Activated T-cell treated with anti-CD3 and anti-CD28 coated beads for 48 hours (primary cell): ENCODE data around the gene NR4A3.
"Not testable (repeated sequence)": the region's sequence is repeated elsewhere in the genome, so short reads cannot be mapped to it uniquely, and the experiment has no call there.

Experiments used
- DNase-seq: peaks from one replicate; pipeline ENCODE4 v3.0.0-alpha.2; 2020; ENCODE audit warnings: low read depth

Gene NR4A3

GRCh38 chr9:99834474-99834873 lies 12.8 kb downstream of the NR4A3 start:
- DNase-seq, result no peak

- DNase-seq, result no peak
Measured at GRCh38 chr9:99835142-99835541, 13.5 kb downstream of the NR4A3 start.

- DNase-seq, result no peak
Measured at GRCh38 chr9:99835581-99835980, 13.9 kb downstream of the NR4A3 start.

- DNase-seq, result no peak
Measured at GRCh38 chr9:99840072-99840471, 18.4 kb downstream of the NR4A3 start.

GRCh38 chr9:99845063-99845462 lies 23.4 kb downstream of the NR4A3 start:
- DNase-seq, result no peak

- DNase-seq, result no peak
Measured at GRCh38 chr9:99848447-99848846, 26.8 kb downstream of the NR4A3 start.

- no peak for DNase-seq
Measured at GRCh38 chr9:99850736-99851499, 29.2 kb downstream of the NR4A3 start.

GRCh38 chr9:99851500-99851822 lies 29.8 kb downstream of the NR4A3 start:
- DNase-seq, result no peak

GRCh38 chr9:99852617-99853016 lies 30.9 kb downstream of the NR4A3 start:
- DNase-seq, result no peak

GRCh38 chr9:99855467-99856176 lies 33.9 kb downstream of the NR4A3 start:
- no peak for DNase-seq

GRCh38 chr9:99857576-99857975 lies 35.9 kb downstream of the NR4A3 start:
- DNase-seq, result not testable (repeated sequence)

GRCh38 chr9:99858087-99858486 lies 36.4 kb downstream of the NR4A3 start:
- no peak for DNase-seq

GRCh38 chr9:99859243-99859980 lies 37.7 kb downstream of the NR4A3 start:
- DNase-seq, result no peak

- DNase-seq, result no peak
Measured at GRCh38 chr9:99860266-99860665, 38.6 kb downstream of the NR4A3 start.

GRCh38 chr9:99863955-99864354 lies 42.3 kb downstream of the NR4A3 start:
- DNase-seq, result no peak

GRCh38 chr9:99866398-99866797 lies 44.7 kb downstream of the NR4A3 start:
- DNase-seq, result no peak

- no peak for DNase-seq
Measured at GRCh38 chr9:99867536-99867935, 45.9 kb downstream of the NR4A3 start.

GRCh38 chr9:99867968-99868367 lies 46.3 kb downstream of the NR4A3 start:
- no peak for DNase-seq

- no peak for DNase-seq
Measured at GRCh38 chr9:99868845-99869244, 47.2 kb downstream of the NR4A3 start.

- no peak for DNase-seq
Measured at GRCh38 chr9:99870126-99870525, 48.4 kb downstream of the NR4A3 start.

- no peak for DNase-seq
Measured at GRCh38 chr9:99873531-99873930, 51.8 kb downstream of the NR4A3 start.

- no peak for DNase-seq
Measured at GRCh38 chr9:99873943-99874584, 52.4 kb downstream of the NR4A3 start.

GRCh38 chr9:99876190-99876589 lies 54.5 kb downstream of the NR4A3 start:
- no peak for DNase-seq
